HepG2 (cell line): ENCODE results near the gene CSNK2A1. TPM values are rescaled to one million over a fixed set of nuclear protein-coding genes. Genes with fewer than 3 reads are reported as not detected.
"Not testable (repeated sequence)": the region's sequence is repeated elsewhere in the genome, so short reads cannot be mapped to it uniquely, and the experiment has no call there.

Experiments
- DDIT3 ChIP-seq: sonication (generic); formaldehyde crosslinking; IDR thresholded peaks from 2 replicates; pipeline ENCODE4 v1.4.0; 2020; ENCODE audit warnings: mild to moderate bottlenecking, missing genetic modification reagents
- FOXA3 ChIP-seq: IDR thresholded peaks from 2 replicates; pipeline ENCODE4 v1.6.1; 2016; ENCODE audit warnings: missing genetic modification reagents, missing compliant biosample characterization
- GABPB1 ChIP-seq: IDR thresholded peaks from 2 replicates; pipeline ENCODE4 v1.6.1; 2016; ENCODE audit warnings: mild to moderate bottlenecking, missing genetic modification reagents, moderate library complexity, missing compliant biosample characterization
- GATAD2A ChIP-seq: IDR thresholded peaks from 2 replicates; pipeline ENCODE4 v1.6.1; 2016
- HMG20A ChIP-seq: IDR thresholded peaks from 2 replicates; pipeline ENCODE4 v1.6.1; 2016; ENCODE audit warnings: borderline replicate concordance
- KDM4B ChIP-seq: sonication (generic); formaldehyde crosslinking; IDR thresholded peaks from 2 replicates; pipeline ENCODE4 v1.4.0; 2020; ENCODE audit warnings: missing genetic modification reagents
- KLF6 ChIP-seq: IDR thresholded peaks from 2 replicates; pipeline ENCODE4 v1.8.0; 2016; ENCODE audit warnings: missing biosample characterization, missing genetic modification reagents
- MEIS1 ChIP-seq: sonication (generic); formaldehyde crosslinking; IDR thresholded peaks from 2 replicates; pipeline ENCODE4 v1.9.0; 2021; ENCODE audit warnings: mild to moderate bottlenecking, missing genetic modification reagents, moderate library complexity, borderline replicate concordance
- NONO ChIP-seq, 2 experiments: fragments of 450-650 bp in 1 of 2; sonication (generic) in 1 of 2; formaldehyde crosslinking in 1 of 2; IDR thresholded peaks in 1 of 2; conservative IDR thresholded peaks in 1 of 2; 2 replicates each; pipeline versions ENCODE4 v1.6.1 to v1.8.0; 2017 to 2022; ENCODE audit warnings: mild to moderate bottlenecking in 1 of 2, missing genetic modification reagents in 1 of 2, moderate library complexity in 1 of 2
- SOX13 ChIP-seq, 3 experiments: fragments of 450-650 bp in 1 of 3; sonication (generic) in 1 of 3; formaldehyde crosslinking in 1 of 3; IDR thresholded peaks in 2 of 3; conservative IDR thresholded peaks in 1 of 3; 2 replicates each; pipeline versions ENCODE4 v1.5.0 to v1.6.1; 2016 to 2020; ENCODE audit warnings: antibody characterized with exemption in 1 of 3, mild to moderate bottlenecking in 1 of 3, missing compliant biosample characterization in 1 of 3, missing genetic modification reagents in 1 of 3, moderate library complexity in 1 of 3
- TCF7 ChIP-seq: sonication (generic); IDR thresholded peaks from 2 replicates; pipeline ENCODE4 v1.6.1; 2016; ENCODE audit warnings: antibody characterized with exemption, low read depth
- ZKSCAN8 ChIP-seq: IDR thresholded peaks from 2 replicates; pipeline ENCODE4 v1.6.1; 2016; ENCODE audit warnings: borderline replicate concordance, missing genetic modification reagents, missing compliant biosample characterization
- ZMYM3 ChIP-seq: sonication (generic); formaldehyde crosslinking; IDR thresholded peaks from 2 replicates; pipeline ENCODE4 v1.5.1; 2020; ENCODE audit warnings: mild to moderate bottlenecking, missing genetic modification reagents
- ZNF34 ChIP-seq: sonication (generic); formaldehyde crosslinking; IDR thresholded peaks from 2 replicates; pipeline ENCODE4 v1.4.0; 2020; ENCODE audit warnings: mild to moderate bottlenecking, missing genetic modification reagents, borderline replicate concordance
- ZNF678 ChIP-seq: sonication (generic); formaldehyde crosslinking; IDR thresholded peaks from 2 replicates; pipeline ENCODE4 v1.4.0; 2020; ENCODE audit warnings: mild to moderate bottlenecking, missing genetic modification reagents
- polyA plus RNA-seq, 8 experiments: library from polyadenylated mRNA; depleted of rRNA in 3 of 8; stranded (reverse) in 7 of 8; unstranded in 1 of 8; fragments of >200 nt; fragmentation: Illumina TruSeq in 4 of 8; extraction: Trizol in 4 of 8; gene quantifications; 2 replicates each; pipeline versions ENCODE4 v1.2.1 to v1.2.3, GENCODE V29; 2011 to 2016; ENCODE audit warnings: low read depth in 4 of 8, missing spikeins in 1 of 8, mixed read lengths in 1 of 8; ENCODE audit not compliant: insufficient read depth in 1 of 8
- total RNA-seq, 5 experiments: library from RNA; depleted of rRNA; stranded (reverse); fragments of >200 nt; fragmentation: Illumina TruSeq; extraction: Trizol; gene quantifications; 2 replicates each; pipeline ENCODE4 v1.2.3, GENCODE V29; 2016; ENCODE audit warnings: low read depth in 1 of 5
- TF ChIP-seq, protein P1 (sequence below): sonication (generic); formaldehyde crosslinking; IDR thresholded peaks from 2 replicates; pipeline ENCODE4 v1.4.0; 2020; ENCODE audit warnings: low read depth, mild to moderate bottlenecking, missing genetic modification reagents
- TF ChIP-seq, protein P2 (sequence below): sonication (generic); formaldehyde crosslinking; IDR thresholded peaks from 2 replicates; pipeline ENCODE4 v1.5.0; 2020; ENCODE audit warnings: mild to moderate bottlenecking, missing genetic modification reagents, moderate library complexity
- TF ChIP-seq, protein P3 (sequence below): sonication (generic); formaldehyde crosslinking; IDR thresholded peaks from 2 replicates; pipeline ENCODE4 v1.8.0; 2022; ENCODE audit warnings: mild to moderate bottlenecking, missing genetic modification reagents; ENCODE audit not compliant: insufficient replicate concordance
- TF ChIP-seq, protein P4 (sequence below): sonication (generic); formaldehyde crosslinking; IDR thresholded peaks from 2 replicates; pipeline ENCODE4 v1.5.1; 2020; ENCODE audit warnings: mild to moderate bottlenecking, missing genetic modification reagents, moderate library complexity
- TF ChIP-seq, protein P5 (sequence below): IDR thresholded peaks from 2 replicates; pipeline ENCODE4 v1.6.1; 2018; ENCODE audit warnings: missing genetic modification reagents

The CSNK2A1 gene
- total and polyA plus RNA-seq, 2 of the 13 experiments (the other 11 are each of a cell fraction or from before 2014, with no cell fraction given): 153 to 231 TPM

GRCh38 chr20:510328-511057 is 33.1 kb downstream of the CSNK2A1 start (continued):
- TF ChIP-seq GABPB1: peak; percentile 44
- 0 out of 2 replicates have a peak, but pooled peaks have one; percentile 66 for TF ChIP-seq ZNF678 (CRISPR knock-in tag)
- TF ChIP-seq, protein P1, sequence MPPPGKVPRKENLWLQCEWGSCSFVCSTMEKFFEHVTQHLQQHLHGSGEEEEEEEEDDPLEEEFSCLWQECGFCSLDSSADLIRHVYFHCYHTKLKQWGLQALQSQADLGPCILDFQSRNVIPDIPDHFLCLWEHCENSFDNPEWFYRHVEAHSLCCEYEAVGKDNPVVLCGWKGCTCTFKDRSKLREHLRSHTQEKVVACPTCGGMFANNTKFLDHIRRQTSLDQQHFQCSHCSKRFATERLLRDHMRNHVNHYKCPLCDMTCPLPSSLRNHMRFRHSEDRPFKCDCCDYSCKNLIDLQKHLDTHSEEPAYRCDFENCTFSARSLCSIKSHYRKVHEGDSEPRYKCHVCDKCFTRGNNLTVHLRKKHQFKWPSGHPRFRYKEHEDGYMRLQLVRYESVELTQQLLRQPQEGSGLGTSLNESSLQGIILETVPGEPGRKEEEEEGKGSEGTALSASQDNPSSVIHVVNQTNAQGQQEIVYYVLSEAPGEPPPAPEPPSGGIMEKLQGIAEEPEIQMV (CRISPR knock-in tag): 0 out of 2 replicates have a peak, but pooled peaks have one; percentile 69
- TF ChIP-seq, protein P2, sequence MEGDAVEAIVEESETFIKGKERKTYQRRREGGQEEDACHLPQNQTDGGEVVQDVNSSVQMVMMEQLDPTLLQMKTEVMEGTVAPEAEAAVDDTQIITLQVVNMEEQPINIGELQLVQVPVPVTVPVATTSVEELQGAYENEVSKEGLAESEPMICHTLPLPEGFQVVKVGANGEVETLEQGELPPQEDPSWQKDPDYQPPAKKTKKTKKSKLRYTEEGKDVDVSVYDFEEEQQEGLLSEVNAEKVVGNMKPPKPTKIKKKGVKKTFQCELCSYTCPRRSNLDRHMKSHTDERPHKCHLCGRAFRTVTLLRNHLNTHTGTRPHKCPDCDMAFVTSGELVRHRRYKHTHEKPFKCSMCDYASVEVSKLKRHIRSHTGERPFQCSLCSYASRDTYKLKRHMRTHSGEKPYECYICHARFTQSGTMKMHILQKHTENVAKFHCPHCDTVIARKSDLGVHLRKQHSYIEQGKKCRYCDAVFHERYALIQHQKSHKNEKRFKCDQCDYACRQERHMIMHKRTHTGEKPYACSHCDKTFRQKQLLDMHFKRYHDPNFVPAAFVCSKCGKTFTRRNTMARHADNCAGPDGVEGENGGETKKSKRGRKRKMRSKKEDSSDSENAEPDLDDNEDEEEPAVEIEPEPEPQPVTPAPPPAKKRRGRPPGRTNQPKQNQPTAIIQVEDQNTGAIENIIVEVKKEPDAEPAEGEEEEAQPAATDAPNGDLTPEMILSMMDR: peak; percentile 80
- TF ChIP-seq, protein P3, sequence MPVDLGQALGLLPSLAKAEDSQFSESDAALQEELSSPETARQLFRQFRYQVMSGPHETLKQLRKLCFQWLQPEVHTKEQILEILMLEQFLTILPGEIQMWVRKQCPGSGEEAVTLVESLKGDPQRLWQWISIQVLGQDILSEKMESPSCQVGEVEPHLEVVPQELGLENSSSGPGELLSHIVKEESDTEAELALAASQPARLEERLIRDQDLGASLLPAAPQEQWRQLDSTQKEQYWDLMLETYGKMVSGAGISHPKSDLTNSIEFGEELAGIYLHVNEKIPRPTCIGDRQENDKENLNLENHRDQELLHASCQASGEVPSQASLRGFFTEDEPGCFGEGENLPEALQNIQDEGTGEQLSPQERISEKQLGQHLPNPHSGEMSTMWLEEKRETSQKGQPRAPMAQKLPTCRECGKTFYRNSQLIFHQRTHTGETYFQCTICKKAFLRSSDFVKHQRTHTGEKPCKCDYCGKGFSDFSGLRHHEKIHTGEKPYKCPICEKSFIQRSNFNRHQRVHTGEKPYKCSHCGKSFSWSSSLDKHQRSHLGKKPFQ (CRISPR knock-in tag): peak; percentile 73
- TF ChIP-seq KDM4B (CRISPR knock-in tag): 0 out of 2 replicates have a peak, but pooled peaks have one; percentile 36
- peak; percentile 96 for TF ChIP-seq GATAD2A (CRISPR knock-in tag)
- TF ChIP-seq ZMYM3 (CRISPR knock-in tag): peak; percentile 92
- TF ChIP-seq ZKSCAN8 (CRISPR knock-in tag): peak; percentile 59; the same call in 1 of the 2 replicates
- TF ChIP-seq SOX13 (IDR thresholded peaks at IDR 0.05): peak; percentile 53
- peak in 1 of 2 experiments; percentile 95; a peak in 2 of 4 replicates for TF ChIP-seq SOX13 (CRISPR knock-in tag; conservative IDR thresholded peaks at IDR 0.05 in 1 of 2, IDR thresholded peaks at IDR 0.05 in 1 of 2)
- peak; percentile 90; the same call in 1 of the 2 replicates for TF ChIP-seq DDIT3 (CRISPR knock-in tag)
- 0 out of 2 replicates have a peak, but pooled peaks have one; percentile 58 for TF ChIP-seq ZNF34 (CRISPR knock-in tag)
- peak; percentile 40; the same call in 1 of the 2 replicates for TF ChIP-seq TCF7
- TF ChIP-seq, protein P4, sequence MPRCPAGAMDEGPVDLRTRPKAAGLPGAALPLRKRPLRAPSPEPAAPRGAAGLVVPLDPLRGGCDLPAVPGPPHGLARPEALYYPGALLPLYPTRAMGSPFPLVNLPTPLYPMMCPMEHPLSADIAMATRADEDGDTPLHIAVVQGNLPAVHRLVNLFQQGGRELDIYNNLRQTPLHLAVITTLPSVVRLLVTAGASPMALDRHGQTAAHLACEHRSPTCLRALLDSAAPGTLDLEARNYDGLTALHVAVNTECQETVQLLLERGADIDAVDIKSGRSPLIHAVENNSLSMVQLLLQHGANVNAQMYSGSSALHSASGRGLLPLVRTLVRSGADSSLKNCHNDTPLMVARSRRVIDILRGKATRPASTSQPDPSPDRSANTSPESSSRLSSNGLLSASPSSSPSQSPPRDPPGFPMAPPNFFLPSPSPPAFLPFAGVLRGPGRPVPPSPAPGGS (CRISPR knock-in tag): peak; percentile 55; the same call in 1 of the 2 replicates
- not testable (repeated sequence) for TF ChIP-seq NONO (IDR thresholded peaks at IDR 0.05)
- TF ChIP-seq NONO (CRISPR knock-in tag; conservative IDR thresholded peaks at IDR 0.05): peak; percentile 46; the same call in 1 of the 2 replicates
- TF ChIP-seq, protein P5, sequence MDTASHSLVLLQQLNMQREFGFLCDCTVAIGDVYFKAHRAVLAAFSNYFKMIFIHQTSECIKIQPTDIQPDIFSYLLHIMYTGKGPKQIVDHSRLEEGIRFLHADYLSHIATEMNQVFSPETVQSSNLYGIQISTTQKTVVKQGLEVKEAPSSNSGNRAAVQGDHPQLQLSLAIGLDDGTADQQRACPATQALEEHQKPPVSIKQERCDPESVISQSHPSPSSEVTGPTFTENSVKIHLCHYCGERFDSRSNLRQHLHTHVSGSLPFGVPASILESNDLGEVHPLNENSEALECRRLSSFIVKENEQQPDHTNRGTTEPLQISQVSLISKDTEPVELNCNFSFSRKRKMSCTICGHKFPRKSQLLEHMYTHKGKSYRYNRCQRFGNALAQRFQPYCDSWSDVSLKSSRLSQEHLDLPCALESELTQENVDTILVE (CRISPR knock-in tag): peak; percentile 79; the same call in 1 of the 2 replicates
- peak; percentile 85; the same call in 1 of the 2 replicates for TF ChIP-seq MEIS1 (CRISPR knock-in tag)
- TF ChIP-seq FOXA3 (CRISPR knock-in tag): peak; percentile 94
- 0 out of 2 replicates have a peak, but pooled peaks have one; percentile 13 for TF ChIP-seq KLF6 (CRISPR knock-in tag)
- peak; percentile 78; the same call in 1 of the 2 replicates for TF ChIP-seq HMG20A
